BJ (cell line): Measurements from ENCODE around the gene FUZ. TPM values are rescaled to one million over a fixed set of nuclear protein-coding genes. Genes with fewer than 3 reads are reported as not detected.

ENCODE experiments used
- CTCF ChIA-PET: fragments of 350-600 bp; formaldehyde crosslinking; extraction: SDS; loops from one replicate; lab custom pipeline; 2021; ENCODE audit warnings: antibody characterized with exemption, inconsistent platforms; lab: Yijun Ruan, JAX
- POLR2A ChIA-PET: fragments of 300-600 bp; sonication (Branson Sonifier 250); formaldehyde crosslinking; extraction: SDS; loops from one replicate; lab custom pipeline; 2021; ENCODE audit warnings: antibody characterized with exemption; lab: Charles Lee
- DNase-seq: peaks from one replicate; pipeline ENCODE4 v3.0.0-alpha.2; 2011; ENCODE audit warnings: low read depth
- H3K27me3 ChIP-seq: 2 replicates; pipeline ENCODE4 v1.6.0; 2011; ENCODE audit warnings: low read length; ENCODE audit not compliant: control insufficient read depth, insufficient read depth
- H3K36me3 ChIP-seq: 2 replicates; pipeline ENCODE4 v1.5.1; 2011; ENCODE audit warnings: low read length; ENCODE audit not compliant: control insufficient read depth, insufficient read depth
- H3K4me3 ChIP-seq: 2 replicates; pipeline ENCODE4 v1.5.1; 2011; ENCODE audit warnings: low read depth, mild to moderate bottlenecking, control low read depth, low read length
- polyA plus RNA-seq: library from polyadenylated mRNA; depleted of rRNA; stranded (reverse); fragments of >200 nt; gene quantifications from 2 replicates; pipeline ENCODE4 v1.2.3, GENCODE V29; 2011
- TF ChIP-seq, protein P1 (sequence below): IDR thresholded peaks from 2 replicates; pipeline ENCODE4 v1.5.1; 2011; ENCODE audit warnings: low read depth, mild to moderate bottlenecking, control low read depth, inconsistent platforms, low read length, moderate library complexity; ENCODE audit not compliant: insufficient read depth

The FUZ gene
- polyA plus RNA-seq, 1 experiment = 14.3 TPM

DNA sequence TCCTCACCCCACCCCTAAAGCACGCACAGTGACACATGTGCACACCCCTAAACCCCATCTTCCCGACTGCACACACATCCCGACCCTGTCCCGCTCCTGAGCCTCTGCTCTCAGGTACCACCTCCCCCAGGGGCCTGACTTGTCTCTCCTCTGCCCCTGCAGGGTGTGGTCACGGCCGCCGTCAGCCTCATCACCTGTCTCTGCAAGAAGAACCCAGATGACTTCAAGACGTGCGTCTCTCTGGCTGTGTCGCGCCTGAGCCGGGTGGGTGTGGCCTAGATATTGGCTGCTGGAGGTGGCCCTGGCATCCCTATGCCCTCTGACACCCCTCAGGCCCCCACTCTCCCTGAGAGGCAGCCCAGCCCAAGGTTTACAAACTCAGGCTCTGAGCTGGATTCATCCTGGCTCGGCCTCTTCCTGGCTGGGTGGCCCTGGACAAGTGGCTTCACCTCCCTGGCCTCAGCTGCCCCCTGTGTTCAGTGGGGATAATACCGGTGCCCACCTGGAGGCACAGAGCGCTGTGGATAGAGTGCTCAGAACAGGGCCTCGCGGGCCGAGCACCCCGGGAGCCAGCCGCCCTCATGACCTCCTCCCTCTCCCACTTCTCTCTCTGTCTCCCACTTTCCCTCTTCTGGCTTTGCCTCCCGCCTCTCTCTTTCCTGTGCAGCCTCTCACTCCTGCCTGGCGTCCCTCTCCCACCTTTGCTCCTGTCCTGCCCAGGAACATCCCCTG lies 20.1 kb downstream of the FUZ start:
- ChIA-PET POLR2A (interaction anchor here (0.6 kb wide), 1 partner anchor 825 kb away, joined by 4 read pairs; no protein-coding TSS in a partner anchor), CTCF (interaction anchor here (1.1 kb wide), 1 partner anchor 9 kb away, joined by 4 read pairs; no protein-coding TSS in a partner anchor)
- H3K36me3 ChIP-seq = peaks cover 56% of the 10 kb centered on the region
- H3K27me3 ChIP-seq = no peaks in the 10 kb centered on the region
- no peak overlapping the region for H3K4me3 ChIP-seq
- TF ChIP-seq, protein P1, sequence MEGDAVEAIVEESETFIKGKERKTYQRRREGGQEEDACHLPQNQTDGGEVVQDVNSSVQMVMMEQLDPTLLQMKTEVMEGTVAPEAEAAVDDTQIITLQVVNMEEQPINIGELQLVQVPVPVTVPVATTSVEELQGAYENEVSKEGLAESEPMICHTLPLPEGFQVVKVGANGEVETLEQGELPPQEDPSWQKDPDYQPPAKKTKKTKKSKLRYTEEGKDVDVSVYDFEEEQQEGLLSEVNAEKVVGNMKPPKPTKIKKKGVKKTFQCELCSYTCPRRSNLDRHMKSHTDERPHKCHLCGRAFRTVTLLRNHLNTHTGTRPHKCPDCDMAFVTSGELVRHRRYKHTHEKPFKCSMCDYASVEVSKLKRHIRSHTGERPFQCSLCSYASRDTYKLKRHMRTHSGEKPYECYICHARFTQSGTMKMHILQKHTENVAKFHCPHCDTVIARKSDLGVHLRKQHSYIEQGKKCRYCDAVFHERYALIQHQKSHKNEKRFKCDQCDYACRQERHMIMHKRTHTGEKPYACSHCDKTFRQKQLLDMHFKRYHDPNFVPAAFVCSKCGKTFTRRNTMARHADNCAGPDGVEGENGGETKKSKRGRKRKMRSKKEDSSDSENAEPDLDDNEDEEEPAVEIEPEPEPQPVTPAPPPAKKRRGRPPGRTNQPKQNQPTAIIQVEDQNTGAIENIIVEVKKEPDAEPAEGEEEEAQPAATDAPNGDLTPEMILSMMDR = no peak
- no peak for DNase-seq

DNA sequence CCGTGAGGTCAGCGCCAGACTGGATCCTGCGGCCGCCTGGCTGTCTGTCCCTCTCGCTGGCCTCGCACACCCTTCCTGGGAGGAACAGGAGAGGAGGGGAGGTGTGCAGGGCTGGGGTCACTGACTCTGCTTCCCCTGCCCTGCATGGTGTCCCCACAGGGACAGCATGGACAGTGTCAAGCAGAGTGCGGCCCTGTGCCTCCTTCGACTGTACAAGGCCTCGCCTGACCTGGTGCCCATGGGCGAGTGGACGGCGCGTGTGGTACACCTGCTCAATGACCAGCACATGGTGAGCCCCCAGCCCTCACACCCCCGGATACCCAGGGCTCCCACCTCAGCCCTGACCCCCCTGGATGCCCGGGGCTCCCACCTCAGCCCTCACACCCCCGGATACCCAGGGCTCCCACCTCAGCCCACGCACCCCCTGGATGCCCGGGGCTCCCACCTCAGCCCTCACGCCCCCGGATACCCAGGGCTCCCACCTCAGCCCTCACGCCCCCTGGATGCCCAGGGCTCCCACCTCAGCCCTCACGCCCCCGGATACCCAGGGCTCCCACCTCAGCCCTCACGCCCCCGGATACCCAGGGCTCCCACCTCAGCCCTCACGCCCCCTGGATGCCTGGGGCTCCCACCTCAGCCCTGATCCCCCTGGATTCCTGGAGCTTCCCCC lies 21.2 kb downstream of the FUZ start:
- ChIA-PET CTCF (no interaction called here), POLR2A (no interaction called here)
- Histone ChIP-seq H3K36me3 (peaks cover 57% of the 10 kb centered on the region), H3K4me3 (no peak overlapping the region), H3K27me3 (no peaks in the 10 kb centered on the region)
- TF ChIP-seq, protein P1 = no peak
- no peak for DNase-seq

DNA sequence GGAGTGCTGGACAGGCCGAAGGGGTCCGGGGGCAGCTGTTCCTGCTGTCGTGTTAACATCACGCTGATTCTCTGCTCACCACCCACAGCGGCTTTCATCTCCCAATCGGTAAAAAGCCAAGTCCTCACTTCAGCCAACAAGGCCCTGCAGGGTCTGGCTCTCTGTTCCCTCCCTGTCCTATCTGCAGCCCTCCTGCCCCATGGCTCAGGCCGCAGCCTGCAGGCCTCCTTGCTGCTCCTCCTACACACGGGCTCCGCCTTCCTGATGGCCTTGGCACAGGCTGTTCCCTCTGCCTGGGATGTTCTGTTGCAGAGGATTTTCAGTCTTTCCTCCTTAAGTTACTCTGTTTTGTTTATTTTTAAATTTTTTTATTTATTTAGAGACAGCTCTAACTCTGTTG lies 22.2 kb downstream of the FUZ start:
- DNase-seq = no peak
- POLR2A ChIA-PET = no interaction called here
- H3K4me3 ChIP-seq = no peak overlapping the region
- TF ChIP-seq, protein P1 = no peak
- no peaks in the 10 kb centered on the region for H3K27me3 ChIP-seq
- H3K36me3 ChIP-seq = peaks cover 47% of the 10 kb centered on the region
- CTCF ChIA-PET = no interaction called here

DNA sequence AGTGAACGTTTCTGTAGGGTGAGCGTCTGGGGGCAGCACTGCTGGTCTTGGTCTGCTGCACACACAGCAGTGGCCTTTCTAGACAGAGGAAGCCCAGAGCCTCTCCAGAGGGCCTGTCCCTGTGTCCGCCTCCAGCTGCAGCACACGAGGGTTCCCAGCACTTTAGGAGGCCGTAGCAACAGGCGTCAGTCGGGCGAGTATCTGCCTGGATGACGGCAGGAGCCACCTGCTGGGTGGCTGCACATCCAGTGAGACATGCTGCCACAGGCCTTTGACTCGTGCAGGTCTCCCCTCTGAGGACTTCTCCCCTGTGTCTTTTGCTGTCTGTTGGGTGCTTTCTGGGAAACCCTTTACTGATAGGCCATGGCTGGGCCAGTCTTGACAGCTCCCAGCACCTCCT lies 24.2 kb downstream of the FUZ start:
- Histone ChIP-seq H3K4me3 (no peak overlapping the region), H3K27me3 (no peaks in the 10 kb centered on the region), H3K36me3 (peaks cover 34% of the 10 kb centered on the region)
- ChIA-PET POLR2A (no interaction called here), CTCF (interaction anchor here (0.6 to 1.2 kb wide), 2 partner anchors 72 to 242 kb away, joined by 3 read pairs; no protein-coding TSS in a partner anchor)
- no peak for DNase-seq
- TF ChIP-seq, protein P1 = no peak

DNA sequence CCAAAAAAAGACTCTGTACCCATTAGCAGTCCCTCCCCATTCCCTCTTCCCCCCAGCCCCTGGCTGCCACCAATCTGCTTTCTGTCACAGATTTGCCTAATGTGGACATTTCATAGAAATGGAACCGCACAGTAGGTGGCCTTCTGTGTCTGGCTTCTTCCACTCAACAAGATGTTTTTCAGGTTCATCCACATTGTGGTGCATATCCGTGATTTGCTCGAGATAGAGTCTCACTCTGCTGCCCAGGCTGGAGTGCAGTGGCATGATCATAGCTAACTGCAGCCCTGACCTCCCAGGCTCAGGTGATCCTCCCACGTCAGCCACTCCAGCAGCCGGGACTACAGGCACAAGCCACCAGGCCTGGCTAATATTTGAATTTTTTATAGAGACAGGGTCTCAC lies 25.3 kb downstream of the FUZ start:
- Histone ChIP-seq H3K36me3 (peaks cover 31% of the 10 kb centered on the region), H3K4me3 (no peak overlapping the region), H3K27me3 (no peaks in the 10 kb centered on the region)
- ChIA-PET CTCF (interaction anchor here (0.6 kb wide), 1 partner anchor 66 kb away, joined by 4 read pairs; no protein-coding TSS in a partner anchor), POLR2A (no interaction called here)
- DNase-seq = no peak
- TF ChIP-seq, protein P1 = no peak
